IMR-90 (cell line): ENCODE measurements around the gene SLC17A5. TPM values are rescaled to one million over a fixed set of nuclear protein-coding genes. Genes with fewer than 3 reads are reported as not detected.
"Not testable (repeated sequence)": the region's sequence is repeated elsewhere in the genome, so short reads cannot be mapped to it uniquely, and the experiment has no call there.

Source experiments
- ATAC-seq: fragments of 200-7000 bp; cut with Tn5 transposase; 2 replicates; pipeline ENCODE4 v1.9.1; 2020; ENCODE audit warnings: low read depth, mild to moderate bottlenecking, moderate library complexity
- BruUV-seq: library from RNA; stranded (reverse); fragments of 400-500 nt; replicated peaks from 2 replicates; lab custom pipeline; 2021; lab: Mats Ljungman, UMichigan
- CTCF ChIA-PET: fragments of 300-600 bp; formaldehyde crosslinking; extraction: SDS; loops from one replicate; lab custom pipeline; 2021; ENCODE audit warnings: antibody characterized with exemption; lab: Yijun Ruan, JAX
- POLR2A ChIA-PET: fragments of 300-600 bp; sonication (Branson Sonifier 250); formaldehyde crosslinking; loops from one replicate; lab custom pipeline; 2022; ENCODE audit warnings: antibody characterized with exemption; ENCODE audit not compliant: unreplicated experiment; lab: Charles Lee
- DNase-seq: peaks from one replicate; pipeline ENCODE4 v3.0.0; 2013
- H2AFZ ChIP-seq: replicated peaks from 2 replicates; pipeline ENCODE3; 2013; ENCODE audit warnings: low read length, mild to moderate bottlenecking; ENCODE audit not compliant: poor library complexity
- H2AK5ac ChIP-seq: 2 replicates; pipeline ENCODE4 v1.6.1; 2013; ENCODE audit warnings: low read depth, low read length, inconsistent platforms
- H2AK9ac ChIP-seq: replicated peaks from 2 replicates; pipeline ENCODE3; 2013; ENCODE audit warnings: mild to moderate bottlenecking, low read depth, low read length, moderate library complexity; ENCODE audit not compliant: poor library complexity
- H2BK120ac ChIP-seq: 2 replicates; pipeline ENCODE4 v1.6.1; 2013; ENCODE audit warnings: low read depth, low read length, inconsistent platforms
- H2BK15ac ChIP-seq: 3 replicates; pipeline ENCODE4 v1.6.1; 2013; ENCODE audit warnings: low read depth, low read length, inconsistent platforms
- H2BK20ac ChIP-seq: 2 replicates; pipeline ENCODE4 v1.6.1; 2013; ENCODE audit warnings: low read depth, mild to moderate bottlenecking, inconsistent platforms, low read length, moderate library complexity
- H2BK5ac ChIP-seq: 2 replicates; pipeline ENCODE4 v1.6.1; 2013; ENCODE audit warnings: mild to moderate bottlenecking, low read depth, low read length, inconsistent platforms; ENCODE audit not compliant: poor library complexity, severe bottlenecking
- H3K14ac ChIP-seq: replicated peaks from 2 replicates; pipeline ENCODE4 v1.6.1; 2013; ENCODE audit warnings: low read depth, low read length, inconsistent platforms
- H3K18ac ChIP-seq: 2 replicates; pipeline ENCODE4 v1.6.1; 2013; ENCODE audit warnings: low read depth, low read length, control low read depth
- H3K23ac ChIP-seq: 2 replicates; pipeline ENCODE4 v1.6.1; 2013; ENCODE audit warnings: low read depth, low read length, inconsistent platforms
- H3K27ac ChIP-seq: 2 replicates; pipeline ENCODE4 v1.5.1; 2013; ENCODE audit warnings: mild to moderate bottlenecking, control low read depth, low read length; ENCODE audit not compliant: insufficient read depth
- H3K27me3 ChIP-seq: 2 replicates; pipeline ENCODE4 v1.6.1; 2013; ENCODE audit warnings: low read length; ENCODE audit not compliant: control insufficient read depth, insufficient read depth
- H3K36me3 ChIP-seq: 2 replicates; pipeline ENCODE4 v1.6.1; 2013; ENCODE audit warnings: low read length, mixed read lengths; ENCODE audit not compliant: control insufficient read depth, insufficient read depth
- H3K4ac ChIP-seq: 2 replicates; pipeline ENCODE4 v1.6.1; 2013; ENCODE audit warnings: low read depth, low read length, inconsistent platforms
- H3K4me1 ChIP-seq: 2 replicates; pipeline ENCODE4 v1.6.1; 2013; ENCODE audit warnings: low read length, mixed read lengths; ENCODE audit not compliant: control insufficient read depth, insufficient read depth
- H3K4me2 ChIP-seq: 2 replicates; pipeline ENCODE4 v1.6.1; 2013; ENCODE audit warnings: low read depth, mild to moderate bottlenecking, control low read depth, low read length, moderate library complexity
- H3K4me3 ChIP-seq: 2 replicates; pipeline ENCODE4 v1.5.1; 2013; ENCODE audit warnings: low read depth, mild to moderate bottlenecking, control low read depth, low read length, moderate library complexity; ENCODE audit not compliant: insufficient read depth
- H3K56ac ChIP-seq: 2 replicates; pipeline ENCODE4 v1.6.1; 2013; ENCODE audit warnings: low read length, inconsistent platforms; ENCODE audit not compliant: insufficient read depth; ENCODE audit errors: extremely low read depth
- H3K79me1 ChIP-seq, 2 experiments: 2 replicates each; pipeline ENCODE4 v1.6.1; 2013; ENCODE audit warnings: low read length in 2 of 2, inconsistent platforms in 1 of 2, low read depth in 1 of 2
- H3K9ac ChIP-seq: 2 replicates; pipeline ENCODE4 v1.6.1; 2013; ENCODE audit warnings: low read depth, low read length, control low read depth
- H3K9me1 ChIP-seq: 2 replicates; pipeline ENCODE4 v1.6.1; 2013; ENCODE audit warnings: low read length, inconsistent platforms; ENCODE audit not compliant: insufficient read depth
- H3K9me3 ChIP-seq: 2 replicates; pipeline ENCODE4 v1.6.1; 2013; ENCODE audit warnings: low read length; ENCODE audit not compliant: control insufficient read depth, insufficient read depth
- H4K20me1 ChIP-seq: 2 replicates; pipeline ENCODE4 v1.6.1; 2013; ENCODE audit warnings: low read length, inconsistent platforms; ENCODE audit not compliant: insufficient read depth
- H4K5ac ChIP-seq: 2 replicates; pipeline ENCODE4 v1.6.1; 2013; ENCODE audit warnings: mild to moderate bottlenecking, low read depth, low read length, control low read depth
- H4K8ac ChIP-seq, 2 experiments: 2 replicates each; pipeline ENCODE4 v1.6.1; 2013; ENCODE audit warnings: low read depth in 2 of 2, low read length in 2 of 2, control low read depth in 1 of 2, inconsistent platforms in 1 of 2
- H4K91ac ChIP-seq: 2 replicates; pipeline ENCODE4 v1.6.1; 2013; ENCODE audit warnings: low read depth, low read length, inconsistent platforms; ENCODE audit not compliant: insufficient read depth
- CHD1 ChIP-seq: IDR thresholded peaks from 2 replicates; pipeline ENCODE4 v1.6.1; 2012; ENCODE audit warnings: low read depth, low read length, improper control_type of control experiment
- FOS ChIP-seq: fragments of 150-350 bp; IDR thresholded peaks from 2 replicates; pipeline ENCODE4 v1.6.1; 2016; ENCODE audit warnings: low read depth, low read length
- MAFK ChIP-seq: IDR thresholded peaks from 2 replicates; pipeline ENCODE4 v1.6.1; 2012; ENCODE audit warnings: low read depth, low read length, improper control_type of control experiment
- MAZ ChIP-seq: IDR thresholded peaks from 2 replicates; pipeline ENCODE4 v1.6.1; 2012; ENCODE audit warnings: low read depth, mild to moderate bottlenecking, low read length, improper control_type of control experiment, moderate library complexity, borderline replicate concordance
- RAD21 ChIP-seq: IDR thresholded peaks from 2 replicates; pipeline ENCODE4 v1.6.1; 2012; ENCODE audit warnings: low read length, improper control_type of control experiment
- RCOR1 ChIP-seq: IDR thresholded peaks from 2 replicates; pipeline ENCODE4 v1.6.1; 2012; ENCODE audit warnings: mild to moderate bottlenecking, low read length, improper control_type of control experiment; ENCODE audit not compliant: insufficient replicate concordance
- RFX5 ChIP-seq: IDR thresholded peaks from 2 replicates; pipeline ENCODE4 v1.8.0; 2012; ENCODE audit warnings: low read depth, mild to moderate bottlenecking, low read length, moderate library complexity
- SMC3 ChIP-seq: fragments of 150-350 bp; IDR thresholded peaks from 2 replicates; pipeline ENCODE4 v1.6.1; 2016; ENCODE audit warnings: low read depth, mild to moderate bottlenecking, antibody characterized with exemption, low read length, moderate library complexity
- WGBS, 2 experiments: methylation state at CpG; one replicate each; pipeline versions ENCODE4 v1.1.5 to v1.1.7; 2013; ENCODE audit warnings: missing lambda C conversion rate in 2 of 2; ENCODE audit not compliant: insufficient read length in 1 of 2; ENCODE audit errors: extremely low coverage in 2 of 2; 5-methylcytosine and 5-hydroxymethylcytosine counted together
- dilution Hi-C: fragments of 300-500 bp; cut with HindIII; formaldehyde crosslinking; loops from one replicate; pipeline ENCODE4 v1.14.3; 2018; ENCODE audit warnings: low sequenced_read_pairs; ENCODE audit not compliant: unreplicated experiment
- in situ Hi-C: fragments of 300-500 bp; cut with MboI; formaldehyde crosslinking; loops from 3 replicates; pipeline ENCODE4 v1.14.3; 2019; ENCODE audit warnings: low sequenced_read_pairs, inconsistent platforms, mixed read lengths
- intact Hi-C: fragments of 100-400 bp; cut with micrococcal nuclease; formaldehyde crosslinking; loops from 2 replicates; pipeline ENCODE4 v1.10.0; 2022
- polyA plus RNA-seq, 3 experiments: library from polyadenylated mRNA; depleted of rRNA; stranded (reverse); fragments of >200 nt; gene quantifications; 2 replicates each; pipeline ENCODE4 v1.2.3, GENCODE V29; 2012; ENCODE audit warnings: low replicate concordance in 1 of 3
- total RNA-seq: library from RNA; depleted of rRNA; stranded (reverse); fragments of >200 nt; gene quantifications from 2 replicates; pipeline ENCODE4 v1.2.3, GENCODE V29; 2012
- TF ChIP-seq, protein P1 (sequence below): fragments of 150-350 bp; IDR thresholded peaks from 2 replicates; pipeline ENCODE4 v1.6.1; 2016; ENCODE audit warnings: low read depth, mild to moderate bottlenecking, low read length, moderate library complexity, borderline replicate concordance

SLC17A5 gene
- total and polyA plus RNA-seq, 2 of the 4 experiments (the other 2 are of a cell fraction), result 20.8 to 27.2 TPM

DNA sequence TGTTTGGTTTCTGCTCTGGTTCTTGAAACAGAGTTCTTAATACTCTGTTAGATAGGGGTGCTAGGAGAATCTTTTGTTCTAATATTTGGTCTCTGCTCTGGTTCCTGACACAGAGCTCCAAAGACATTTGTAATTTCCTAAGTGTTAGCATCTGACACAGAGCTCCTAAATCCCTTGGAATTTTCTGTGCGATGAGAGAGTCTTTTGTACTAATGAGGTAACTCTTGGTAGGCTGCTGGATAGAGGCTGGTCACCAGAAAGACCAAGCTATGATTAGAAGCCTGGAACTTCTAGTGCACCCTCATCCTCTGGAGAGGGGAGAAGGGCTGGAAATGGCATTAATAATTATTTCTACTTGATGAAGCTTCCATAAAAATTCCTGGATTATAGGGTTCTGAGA lies 34.6 kb upstream of the SLC17A5 start:
- DNase-seq, result no peak
- Histone ChIP-seq H3K36me3 (no peaks in the 10 kb centered on the region), H2BK5ac (no peak overlapping the region), H2BK20ac (no peak overlapping the region), H2BK120ac (no peak overlapping the region), H3K4ac (no peak overlapping the region), H3K23ac (no peak overlapping the region), H3K4me2 (no peak overlapping the region), H3K79me1 (no peaks in the 10 kb centered on the region), H4K8ac (no peak overlapping the region), H2BK15ac (no peak overlapping the region), H3K14ac (no peak overlapping the region), H2AFZ (no peak overlapping the region), H3K56ac (no peak overlapping the region), H3K9me3 (no peaks in the 10 kb centered on the region), H3K27ac (no peak overlapping the region), H4K5ac (no peak overlapping the region), H4K20me1 (no peaks in the 10 kb centered on the region), H3K4me3 (no peak overlapping the region), H4K91ac (no peak overlapping the region), H3K9me1 (peaks cover 4% of the 10 kb centered on the region; the same call in 1 of the 2 replicates), H3K18ac (no peak overlapping the region), H3K4me1 (no peaks in the 10 kb centered on the region; the same call in 1 of the 2 replicates), H3K9ac (no peak overlapping the region), H2AK9ac (no peak overlapping the region), H2AK5ac (no peak overlapping the region), H3K27me3 (peaks cover 2% of the 10 kb centered on the region; the same call in 1 of the 2 replicates)
- ChIA-PET CTCF (interaction anchor here (0.6 to 1.2 kb wide), 4 partner anchors 13 to 224 kb away, joined by 3 to 5 read pairs (median 3); no protein-coding TSS in a partner anchor), POLR2A (no interaction called here)
- WGBS, 2 experiments, result no CpG with 5 or more reads among the region's 1 CpG
- TF ChIP-seq RFX5 (no peak), FOS (no peak), CHD1 (no peak), SMC3 (no peak), RAD21 (no peak), MAZ (no peak), MAFK (no peak), RCOR1 (no peak)
- TF ChIP-seq, protein P1, sequence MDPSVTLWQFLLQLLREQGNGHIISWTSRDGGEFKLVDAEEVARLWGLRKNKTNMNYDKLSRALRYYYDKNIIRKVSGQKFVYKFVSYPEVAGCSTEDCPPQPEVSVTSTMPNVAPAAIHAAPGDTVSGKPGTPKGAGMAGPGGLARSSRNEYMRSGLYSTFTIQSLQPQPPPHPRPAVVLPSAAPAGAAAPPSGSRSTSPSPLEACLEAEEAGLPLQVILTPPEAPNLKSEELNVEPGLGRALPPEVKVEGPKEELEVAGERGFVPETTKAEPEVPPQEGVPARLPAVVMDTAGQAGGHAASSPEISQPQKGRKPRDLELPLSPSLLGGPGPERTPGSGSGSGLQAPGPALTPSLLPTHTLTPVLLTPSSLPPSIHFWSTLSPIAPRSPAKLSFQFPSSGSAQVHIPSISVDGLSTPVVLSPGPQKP, result no peak
- dilution Hi-C loops, result no loop called here
- intact Hi-C loops, result no loop called here
- in situ Hi-C loops, result no loop called here
- no peak for ATAC-seq
- BruUV-seq, result no TSS peak

DNA sequence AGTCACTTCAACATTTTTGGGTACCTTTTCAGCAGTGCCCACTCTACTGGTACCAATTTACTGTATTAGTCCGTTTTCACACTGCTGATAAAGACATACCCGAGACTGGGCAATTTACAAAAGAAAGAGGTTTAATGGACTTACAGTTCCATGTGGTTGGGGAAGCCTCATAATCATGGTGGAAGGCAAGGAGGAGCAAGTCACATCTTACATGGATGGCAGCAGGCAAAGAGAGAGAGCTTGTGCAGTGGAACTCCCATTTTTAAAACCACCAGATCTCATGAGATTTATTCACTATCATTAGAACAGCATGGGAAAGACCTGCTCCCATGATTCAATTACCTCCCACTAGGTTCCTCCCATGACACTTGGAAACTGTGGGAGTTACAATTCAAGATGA lies 29.8 kb upstream of the SLC17A5 start:
- H2BK20ac ChIP-seq, H3K4me2 ChIP-seq, H2AFZ ChIP-seq, H3K36me3 ChIP-seq, H3K4me1 ChIP-seq, H3K18ac ChIP-seq, in situ Hi-C loops, H2AK5ac ChIP-seq, H3K4me3 ChIP-seq, H4K20me1 ChIP-seq, BruUV-seq, H3K9ac ChIP-seq, H4K8ac ChIP-seq, intact Hi-C loops, ATAC-seq, H3K14ac ChIP-seq, H3K4ac ChIP-seq, H2AK9ac ChIP-seq, H3K27ac ChIP-seq, H3K9me3 ChIP-seq, DNase-seq, CTCF ChIA-PET, H2BK120ac ChIP-seq, H3K23ac ChIP-seq, POLR2A ChIA-PET, H2BK15ac ChIP-seq, H3K79me1 ChIP-seq, H3K9me1 ChIP-seq, H2BK5ac ChIP-seq, H3K56ac ChIP-seq, dilution Hi-C loops, H4K91ac ChIP-seq, H3K27me3 ChIP-seq, H4K5ac ChIP-seq: not testable (repeated sequence)
- WGBS, 2 experiments, result no CpG with 5 or more reads among the region's 2 CpGs
